Measurements from ENCODE around the gene ITPR3.
A peak's percentile ranks its signal among the peaks of the same experiment; 100 is the strongest.
"Not testable (repeated sequence)": the region's sequence is repeated elsewhere in the genome, so short reads cannot be mapped to it uniquely, and the experiment has no call there.

The ITPR3 gene

DNA sequence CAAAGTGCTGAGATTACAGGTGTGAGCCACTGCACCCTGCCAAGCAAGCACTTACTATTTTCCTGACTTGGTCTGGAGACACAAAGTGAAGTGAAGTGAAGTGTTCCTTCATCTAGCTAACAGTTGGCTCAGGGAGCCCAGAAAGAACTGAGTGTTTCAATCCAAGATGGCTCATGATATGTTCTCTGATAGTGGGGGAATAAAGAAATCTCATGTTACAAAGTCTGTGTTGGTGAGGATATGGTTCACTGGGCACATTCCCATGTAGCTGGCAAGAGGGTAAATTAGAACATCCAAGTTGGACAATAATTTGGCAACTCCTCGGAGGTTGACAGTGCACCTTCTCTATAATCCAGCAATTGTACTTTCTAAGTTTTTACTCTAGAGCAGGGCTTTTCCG lies 5.0 kb upstream of the ITPR3 start:
- DNase-seq = no peak

DNA sequence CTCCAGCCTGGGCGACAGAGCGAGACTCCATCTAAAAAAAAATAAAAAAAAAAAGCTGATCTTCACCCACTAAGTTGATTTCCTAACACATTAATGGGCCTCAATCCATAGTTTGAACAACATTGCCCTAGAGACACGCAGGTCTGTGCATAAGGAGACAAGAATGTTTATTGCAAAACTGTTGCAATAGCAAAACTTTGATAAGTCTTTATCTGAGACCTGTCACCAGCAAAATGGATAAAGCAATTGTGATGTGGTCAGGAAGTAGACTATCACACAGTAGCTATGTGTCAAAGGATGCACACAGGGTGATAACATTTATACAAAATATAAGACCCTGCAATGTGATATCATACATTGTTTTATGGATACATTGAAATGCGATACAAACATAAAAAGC lies 4.2 kb upstream of the ITPR3 start:
- DNase-seq = no peak

DNA sequence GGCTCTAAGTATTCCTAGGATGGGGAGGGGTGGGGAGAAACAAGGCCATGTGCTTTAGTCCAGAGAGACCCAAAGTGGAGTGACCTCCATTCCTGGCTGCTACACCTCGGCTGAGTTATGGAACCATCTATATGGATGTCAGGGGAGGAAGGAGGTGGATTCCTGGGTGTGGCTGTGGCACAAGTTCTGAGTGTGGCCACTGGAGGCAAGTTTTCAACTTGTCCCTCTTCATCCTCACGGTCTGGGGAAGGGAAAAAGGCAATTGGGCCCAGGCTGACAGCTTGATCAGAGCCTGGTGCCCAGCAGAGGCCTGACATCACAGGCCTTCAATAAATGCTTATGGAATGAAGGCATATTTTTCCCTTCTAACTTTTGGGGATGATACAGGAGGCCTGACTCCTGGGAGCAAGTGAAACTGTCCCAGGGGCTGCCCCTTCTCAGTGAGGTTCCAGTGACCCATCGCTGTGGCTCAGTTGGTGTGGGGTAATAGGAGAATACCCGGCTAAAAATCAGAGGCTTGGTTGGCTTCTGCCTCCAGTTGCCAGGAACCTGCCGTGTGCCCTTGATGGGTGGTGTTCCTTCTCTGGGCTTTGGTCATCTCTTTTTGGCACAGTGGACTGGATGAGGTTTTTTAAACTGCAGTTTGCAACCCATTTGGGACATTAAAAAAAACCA lies 1.8 kb upstream of the ITPR3 start:
- no peak for DNase-seq

DNA sequence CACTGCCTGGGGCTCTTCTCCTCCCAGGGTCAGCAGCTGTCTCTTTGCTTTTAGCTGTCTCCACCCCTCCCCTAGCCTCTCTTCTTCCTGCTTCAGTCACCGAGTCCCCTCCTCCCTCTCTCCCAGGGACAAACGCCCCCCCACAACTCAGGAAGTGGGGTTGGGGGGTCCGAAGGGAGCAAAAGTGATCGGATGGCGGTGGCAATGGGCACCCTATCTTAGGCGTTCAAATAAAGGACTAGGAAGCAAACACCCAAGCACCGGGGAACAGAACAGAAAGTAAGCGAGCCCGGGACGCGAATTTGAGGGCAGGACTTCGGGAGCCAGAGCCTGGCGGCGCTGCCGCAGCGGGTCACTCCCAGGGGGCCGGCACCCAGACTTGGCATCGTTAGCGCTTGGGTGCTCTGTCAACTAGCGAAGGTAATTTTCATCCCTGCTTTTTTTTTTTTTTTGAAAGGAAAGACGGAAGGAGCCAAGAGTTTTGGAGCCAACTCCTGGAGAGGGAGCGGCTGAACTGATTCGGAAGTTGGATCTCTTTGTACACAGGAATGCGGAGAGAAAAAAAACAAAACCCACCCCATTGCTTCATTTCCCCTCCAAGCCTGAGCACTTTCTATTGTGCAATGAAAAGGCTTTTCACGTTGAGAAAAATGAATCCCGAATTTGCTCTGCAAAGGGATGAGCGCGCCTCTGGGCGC lies 815 bp upstream of the ITPR3 start:
- DNase-seq = peak; percentile 73

DNA sequence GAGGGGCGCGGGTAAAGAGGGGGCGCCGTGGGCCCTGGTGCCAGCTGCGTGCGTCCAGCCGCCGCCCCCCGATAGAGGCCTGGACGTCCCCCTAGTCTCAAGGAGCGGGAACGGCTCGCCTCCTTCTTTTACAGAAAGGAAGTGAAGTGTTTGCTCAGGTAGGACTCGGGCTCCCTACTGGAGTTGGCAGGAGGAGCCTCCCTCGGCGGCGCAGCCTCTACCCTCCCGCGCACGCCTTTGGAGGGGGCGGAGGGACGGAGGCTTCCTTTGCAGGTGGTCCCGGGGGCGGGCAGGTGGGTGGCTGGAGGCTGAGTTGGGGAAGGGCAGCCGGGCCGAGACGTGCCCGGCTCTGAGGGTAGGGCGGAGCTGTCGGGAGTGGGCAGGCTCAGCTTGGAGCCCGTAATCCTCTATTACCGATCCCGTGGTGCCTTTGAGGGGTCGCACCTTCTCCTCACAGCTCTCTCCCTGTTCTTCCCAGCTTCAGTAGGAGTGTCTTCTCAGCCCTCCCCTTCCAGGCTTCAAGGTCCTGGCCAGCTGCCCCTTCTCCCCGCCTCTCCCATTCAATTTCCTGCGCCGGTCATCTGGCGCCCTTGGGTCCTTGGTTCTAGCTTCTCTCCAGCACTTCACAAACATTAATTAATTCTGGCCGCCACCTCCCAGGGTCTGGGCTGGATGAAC lies 728 bp downstream of the ITPR3 start:
- peak; percentile 63 for DNase-seq

DNA sequence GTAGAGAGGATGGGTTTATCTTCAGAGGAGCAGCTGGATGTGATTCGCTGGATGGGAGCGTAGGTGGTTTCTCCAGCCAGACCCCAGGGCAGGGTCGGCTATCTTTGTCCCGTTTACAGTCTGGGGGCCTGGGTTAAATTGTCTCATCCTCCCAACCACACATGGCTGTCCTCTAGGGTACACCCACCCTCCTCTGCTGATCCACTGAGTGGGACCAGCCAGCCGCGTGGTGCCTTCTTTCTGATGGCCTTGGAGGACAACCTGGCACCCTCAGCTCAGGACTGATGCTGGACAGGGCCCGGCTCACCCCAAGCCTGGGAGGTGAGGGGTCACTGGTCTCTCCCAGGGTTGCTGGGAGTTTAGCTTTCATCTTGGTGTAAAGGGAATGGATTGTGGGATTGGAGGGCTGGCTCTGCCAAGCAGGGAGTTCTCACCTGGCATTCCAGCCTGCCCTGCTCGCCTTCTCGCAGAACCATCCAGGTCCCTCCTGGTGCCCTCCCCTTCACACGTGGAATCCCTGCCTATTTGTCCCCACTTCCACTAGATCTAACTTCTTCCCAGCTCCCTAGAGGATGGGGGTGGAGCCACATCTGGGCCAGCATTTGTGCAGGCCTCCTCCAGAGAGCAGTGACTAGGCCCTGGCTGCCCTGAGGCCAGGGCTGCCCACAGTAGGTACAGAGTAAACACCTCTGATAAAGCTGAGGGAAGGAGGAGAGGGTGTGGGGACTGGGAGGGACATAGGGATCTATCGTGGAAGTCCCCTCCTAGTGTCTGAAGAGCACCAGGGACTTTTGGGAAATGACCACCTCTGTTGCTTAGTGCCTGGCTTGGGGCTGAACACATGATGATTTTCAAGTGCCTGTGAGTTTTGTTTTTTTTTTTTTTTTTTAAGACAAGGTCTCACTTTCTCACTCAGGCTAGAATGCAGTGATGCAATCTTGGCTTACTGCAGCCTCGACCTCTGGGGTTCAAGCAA lies 1.6 kb downstream of the ITPR3 start:
- no peak for DNase-seq

DNA sequence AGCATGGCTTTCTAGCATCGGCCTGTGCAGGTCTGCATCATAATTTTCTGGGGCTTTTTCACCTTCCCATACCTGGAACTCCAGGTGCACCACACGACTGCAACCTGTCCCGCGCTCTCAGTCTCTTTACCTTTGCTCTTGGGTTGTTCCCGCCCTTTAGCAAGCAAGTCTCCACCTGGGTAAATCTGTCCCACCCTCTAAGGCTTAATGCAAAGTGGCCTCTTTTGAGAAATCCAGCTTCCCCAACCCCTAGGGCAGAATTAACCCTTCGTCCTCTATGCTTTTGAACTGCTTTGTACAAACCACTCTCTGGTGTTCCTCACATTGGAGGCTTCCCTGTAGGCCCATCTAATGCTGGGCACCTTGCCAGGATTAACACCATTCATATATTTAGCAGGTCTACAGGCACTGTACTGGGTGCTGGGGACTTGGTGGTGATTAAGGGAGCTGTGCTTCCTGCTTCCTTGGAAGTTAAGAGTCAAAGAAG lies 2.8 kb downstream of the ITPR3 start:
- DNase-seq = no peak

DNA sequence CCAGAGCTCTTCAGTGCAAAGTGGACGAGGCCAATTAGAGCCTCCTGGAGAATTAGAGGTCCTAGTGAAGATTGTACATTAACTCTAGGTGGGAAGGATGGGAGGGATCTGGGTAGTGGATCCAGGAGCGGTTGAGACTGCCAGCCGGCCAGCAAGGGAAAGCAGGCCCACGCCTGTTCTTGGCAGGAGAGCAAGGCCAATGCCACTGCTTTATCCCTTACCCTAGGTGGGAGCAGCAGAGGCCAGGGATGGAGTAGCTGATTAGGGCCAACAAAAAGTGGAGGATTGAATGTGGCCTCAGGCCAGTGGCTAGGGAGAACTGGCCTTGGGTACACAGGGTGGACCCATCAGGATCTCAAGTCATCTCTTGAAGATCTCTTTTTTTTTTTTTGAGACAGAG lies 3.7 kb downstream of the ITPR3 start:
- no peak for DNase-seq

DNA sequence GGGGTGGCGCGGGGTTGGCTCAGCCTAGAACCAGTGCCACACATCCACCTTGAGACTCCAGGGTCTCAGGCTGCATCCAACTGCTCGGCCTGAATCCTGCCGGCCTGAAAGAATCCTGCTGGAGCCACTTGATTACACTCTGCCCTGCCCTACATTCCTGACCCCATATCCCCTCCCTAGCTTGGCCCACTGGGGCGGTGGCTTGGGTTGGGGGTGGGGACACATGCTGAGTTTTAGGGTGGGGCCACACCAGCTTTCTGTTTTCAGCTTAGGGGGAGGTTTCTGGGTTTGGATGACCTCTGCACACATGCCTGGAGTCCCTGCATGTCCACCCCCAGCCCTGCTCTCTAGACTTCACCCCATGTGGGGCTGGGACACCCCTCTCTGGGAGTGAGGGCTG lies 6.8 kb downstream of the ITPR3 start:
- DNase-seq = no peak

DNA sequence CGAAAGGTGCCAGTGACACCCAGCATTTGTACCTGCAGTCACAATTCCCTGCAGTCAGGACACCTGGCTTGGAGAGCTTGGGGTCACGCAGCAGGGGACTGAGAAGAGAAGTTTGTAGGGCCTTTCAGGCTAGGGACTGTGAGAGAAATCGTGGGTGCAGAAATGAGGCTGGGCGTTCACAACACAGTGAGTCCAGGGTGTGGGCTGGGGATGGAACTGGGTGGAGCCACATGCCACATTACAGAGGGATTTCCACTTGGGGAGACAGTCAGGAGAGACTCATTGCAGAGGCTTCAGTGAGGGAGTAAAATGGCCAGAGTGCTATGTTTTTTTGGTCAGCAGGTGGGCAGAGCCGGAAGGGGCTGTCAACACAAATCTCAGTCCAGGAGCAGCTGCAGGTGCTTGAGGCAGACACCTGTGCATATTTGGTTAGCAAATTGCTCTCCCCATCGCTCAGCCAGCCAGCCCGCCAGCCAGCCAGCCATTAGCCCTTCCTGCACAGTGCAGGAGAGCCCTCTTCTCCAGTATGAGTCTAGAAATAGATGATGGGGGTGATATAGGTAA lies 7.4 kb downstream of the ITPR3 start:
- DNase-seq = no peak

DNA sequence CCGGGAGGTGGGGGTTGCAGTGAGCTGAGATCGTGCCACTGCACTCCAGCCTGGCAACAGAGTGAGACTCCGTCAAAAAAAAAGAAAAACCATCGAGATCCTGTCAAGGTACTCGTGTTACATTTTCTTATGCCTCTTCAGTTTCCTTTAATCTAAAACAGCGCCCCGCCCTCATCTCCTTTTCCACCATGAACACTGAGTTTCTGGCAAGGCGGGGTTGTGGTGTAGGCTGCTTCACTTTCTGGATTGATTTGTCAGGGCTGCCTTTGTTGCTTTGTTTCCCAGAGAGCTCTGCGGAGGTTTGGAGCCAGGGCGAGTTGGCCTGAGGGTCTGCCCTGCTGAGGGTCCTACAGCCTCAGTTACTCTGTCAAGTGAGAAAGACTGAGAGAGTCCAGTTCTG lies 8.9 kb downstream of the ITPR3 start:
- no peak for DNase-seq

DNA sequence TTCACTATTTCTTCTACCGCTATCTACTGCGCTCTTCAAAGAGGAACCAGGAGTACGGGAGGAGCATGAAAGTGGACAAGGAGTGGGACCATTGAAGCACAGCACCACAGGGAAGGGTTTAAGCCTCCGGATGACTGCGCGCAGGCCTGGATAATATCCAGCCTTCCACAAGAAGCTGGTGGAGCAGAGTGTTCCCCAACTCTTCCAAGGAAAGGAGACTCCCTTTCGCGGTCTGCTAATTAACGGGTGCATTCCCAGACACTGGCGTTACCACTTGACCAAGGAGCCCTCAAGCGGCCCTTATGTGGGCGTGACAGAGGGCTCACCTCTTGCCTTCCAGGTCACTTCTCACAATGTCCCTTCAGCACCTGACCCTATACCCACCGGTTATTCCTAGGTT lies 10.4 kb downstream of the ITPR3 start:
- not testable (repeated sequence) for DNase-seq

DNA sequence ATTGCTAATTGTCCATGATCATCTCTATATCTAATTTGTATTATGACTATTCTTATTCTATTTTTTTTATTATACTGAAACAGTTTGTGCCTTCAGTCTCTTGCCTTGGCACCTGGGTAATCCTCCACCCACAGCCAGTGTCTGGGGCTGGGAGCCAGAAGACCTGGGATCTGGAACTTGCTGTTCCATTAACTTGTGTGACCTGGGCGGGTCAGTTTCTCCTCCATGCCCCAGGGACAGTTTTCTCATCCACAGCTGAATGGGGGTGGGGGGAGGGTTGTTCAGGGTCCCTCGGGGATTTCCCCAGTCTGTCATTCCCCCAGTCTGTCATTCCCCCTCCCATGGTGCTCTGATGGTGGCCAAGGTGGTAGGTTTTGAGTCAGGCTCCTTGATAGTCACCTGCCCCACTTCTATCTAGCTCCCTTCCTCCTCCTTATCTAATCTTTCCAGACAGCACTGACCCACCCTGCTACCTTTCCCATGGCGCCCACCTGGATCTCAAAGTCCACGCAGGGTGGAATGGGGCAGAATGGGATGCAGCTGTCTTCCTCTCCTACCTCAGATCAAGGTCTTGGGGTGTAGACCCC lies 10.9 kb downstream of the ITPR3 start:
- DNase-seq = no peak

DNA sequence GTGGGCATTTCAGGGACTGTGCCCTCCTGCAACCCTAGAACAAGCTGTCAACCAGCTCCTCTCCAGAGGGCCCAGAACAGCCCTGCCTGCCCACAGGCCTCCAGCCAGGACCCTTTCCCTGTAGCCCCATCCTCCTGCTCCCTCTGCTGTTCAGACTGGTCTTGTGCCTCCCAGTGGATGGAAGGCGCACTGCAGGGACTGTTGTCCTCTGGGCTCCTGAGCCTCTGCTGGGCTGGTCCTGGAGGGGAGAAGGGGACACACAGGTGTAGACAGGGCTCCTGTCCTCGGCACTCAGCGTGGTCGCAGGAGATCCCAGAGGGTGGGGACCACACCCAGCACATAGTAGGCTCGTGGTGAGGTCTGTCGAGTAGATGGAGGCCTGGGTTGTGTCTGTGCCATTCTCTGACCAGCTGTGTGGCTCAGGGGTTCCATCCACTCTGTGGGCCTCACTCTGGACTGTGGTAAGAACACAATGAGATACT lies 11.5 kb downstream of the ITPR3 start:
- DNase-seq = peak; percentile 69

DNA sequence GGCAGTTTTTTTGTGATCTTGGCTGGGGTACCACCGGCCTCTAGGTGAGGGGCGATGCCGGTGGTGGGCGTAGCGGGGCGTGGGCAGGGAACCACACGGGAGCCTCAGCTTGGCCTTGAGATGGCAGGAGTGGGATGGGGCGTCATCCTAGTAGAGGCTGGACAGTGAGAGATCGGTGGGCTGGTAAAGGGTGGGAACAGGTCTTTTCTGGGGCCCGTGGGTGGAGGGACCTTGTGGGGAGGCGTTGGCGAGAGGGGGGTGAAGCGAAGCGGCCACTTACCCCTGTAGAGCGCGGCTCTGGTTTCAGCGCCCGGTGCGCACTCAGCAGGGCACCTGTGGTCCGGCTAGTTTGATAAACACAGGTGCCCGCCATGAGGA lies 12.0 kb downstream of the ITPR3 start:
- no peak for DNase-seq

DNA sequence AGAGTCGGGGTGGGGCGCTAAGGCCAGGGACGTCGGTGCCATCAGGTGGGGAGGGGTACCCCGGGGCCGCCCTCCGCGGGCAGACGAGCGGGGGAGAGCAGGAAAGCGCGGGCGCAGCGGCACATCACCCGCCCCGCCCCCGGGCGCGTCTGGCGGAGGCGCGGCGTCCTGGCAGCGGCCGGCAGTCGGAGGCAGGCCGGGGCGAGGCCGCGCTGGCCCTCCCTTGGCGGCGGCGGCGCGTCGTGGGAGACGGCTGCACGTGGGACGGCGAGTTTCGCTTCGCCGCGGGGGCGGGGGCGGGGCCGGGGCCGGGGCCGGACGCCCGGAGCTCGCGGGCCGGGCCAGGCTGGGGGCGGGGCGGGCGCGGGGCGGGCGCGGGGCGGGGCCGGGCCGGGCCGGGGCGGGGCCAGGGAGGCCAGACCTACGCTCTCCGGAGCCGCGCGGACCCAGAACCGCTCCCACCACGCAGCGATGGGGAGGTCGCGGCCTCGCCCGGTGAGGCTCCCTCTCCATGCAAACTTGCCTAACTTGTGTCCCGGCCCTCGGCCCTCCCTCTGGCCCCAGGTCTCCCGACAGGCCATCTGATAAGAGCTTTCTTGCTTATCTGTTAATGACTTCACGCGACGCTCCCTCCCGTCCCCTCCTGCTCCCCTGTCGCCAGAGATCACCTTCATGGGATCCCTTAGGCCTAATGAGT lies 12.5 kb downstream of the ITPR3 start:
- DNase-seq = peak; percentile 65

DNA sequence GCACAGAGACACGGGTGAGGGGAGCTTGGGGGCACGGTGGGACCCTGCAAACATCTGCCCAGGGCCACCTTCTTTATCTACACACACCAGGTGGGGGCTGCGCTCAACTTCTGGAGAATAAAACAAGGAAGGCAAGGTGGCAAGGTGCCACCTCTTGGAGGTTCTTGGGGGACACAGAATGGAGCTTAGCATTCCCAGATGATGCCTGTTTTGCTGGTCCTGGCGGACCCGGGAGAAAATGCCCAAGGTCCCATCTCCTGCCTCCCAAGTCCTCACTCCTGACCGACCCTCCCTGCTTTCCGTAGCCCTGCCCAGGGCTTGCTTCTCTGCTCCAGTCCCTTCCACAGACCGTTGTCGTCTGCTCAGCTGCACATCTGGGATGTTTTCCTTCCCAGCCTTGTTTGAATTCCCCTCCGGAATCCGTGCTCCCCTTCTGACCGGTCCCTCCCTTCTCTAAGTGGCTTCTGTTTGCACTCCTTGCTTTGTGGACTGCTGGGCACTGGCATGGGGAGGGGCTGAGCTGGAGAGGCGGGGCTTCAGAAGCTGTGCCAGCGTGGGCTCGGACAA lies 13.1 kb downstream of the ITPR3 start:
- peak; percentile 57 for DNase-seq

DNA sequence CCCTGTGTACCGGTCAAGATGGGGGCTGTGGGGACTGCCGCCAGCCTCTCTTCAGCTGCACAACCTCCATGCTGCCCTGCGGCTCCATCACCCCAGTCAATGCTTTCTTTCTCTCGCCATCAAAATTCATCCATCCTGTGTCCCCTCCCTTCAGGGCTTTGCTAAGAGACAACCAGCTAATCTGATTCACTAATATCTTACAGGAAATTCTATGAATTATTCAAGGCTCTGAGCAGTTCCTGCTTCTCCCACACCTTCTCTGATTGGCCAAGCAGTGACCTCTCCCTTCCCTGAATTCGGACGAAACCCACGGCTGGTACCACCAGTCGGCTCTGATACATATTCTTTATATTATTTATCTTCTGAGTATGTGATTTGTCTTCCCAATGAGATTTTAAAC lies 13.8 kb downstream of the ITPR3 start:
- DNase-seq = no peak

DNA sequence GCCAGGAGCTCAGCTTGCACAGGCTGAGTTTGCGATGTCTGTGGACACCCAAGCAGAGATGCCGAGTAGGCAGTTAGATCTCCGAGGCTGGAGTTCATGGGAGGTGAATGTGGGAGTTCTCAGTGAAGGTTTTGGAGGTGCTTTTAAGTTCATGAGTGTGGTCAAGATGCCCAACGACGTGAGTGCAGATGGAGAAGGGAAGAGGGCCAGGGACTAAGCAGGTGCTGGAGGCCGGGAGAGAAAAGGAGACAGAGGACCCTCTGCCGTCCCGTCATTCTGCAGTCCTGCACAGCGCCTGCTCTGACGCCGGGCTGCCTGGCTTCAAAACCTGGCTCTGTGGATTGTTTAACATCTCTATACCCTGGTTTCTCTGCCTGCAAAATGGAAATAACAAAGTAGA lies 15.5 kb downstream of the ITPR3 start:
- DNase-seq = no peak

DNA sequence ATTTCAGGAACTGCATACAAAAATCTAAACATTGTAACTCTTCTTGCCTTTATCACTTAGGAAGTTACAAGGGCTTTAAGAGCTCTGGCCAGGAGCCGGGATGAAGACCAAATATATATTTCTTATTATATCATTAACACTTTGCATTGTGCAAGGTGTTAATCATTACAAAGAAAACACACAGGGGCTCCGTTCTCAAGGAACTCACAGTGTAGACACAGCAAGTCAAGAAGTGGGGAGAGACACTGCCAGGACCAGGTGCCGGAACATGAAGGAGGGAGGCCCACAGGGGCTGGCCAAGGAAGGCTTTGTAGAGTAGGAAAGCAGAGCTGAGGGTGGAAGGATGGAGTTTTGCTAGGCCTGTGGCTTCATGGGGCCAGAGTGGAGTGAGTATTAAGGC lies 17.4 kb downstream of the ITPR3 start:
- no peak for DNase-seq

DNA sequence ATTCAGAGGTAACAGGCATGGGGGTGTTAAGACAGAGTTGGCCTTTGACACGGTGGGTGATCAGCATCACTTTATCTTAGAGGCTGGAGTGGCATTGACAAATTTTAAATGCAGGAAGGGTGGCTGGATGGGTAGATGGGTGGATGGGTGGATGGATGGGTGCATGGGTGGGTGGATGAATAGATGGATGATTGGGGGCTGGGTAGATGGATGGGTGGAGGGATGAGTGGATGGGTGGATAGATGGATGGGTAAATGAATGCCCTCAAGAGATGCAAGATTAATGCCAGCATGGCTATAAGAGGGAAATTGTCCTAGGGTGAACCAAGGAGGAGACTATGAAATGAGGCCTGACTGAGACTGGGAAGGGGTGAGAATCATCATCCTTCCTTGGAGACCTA lies 18.4 kb downstream of the ITPR3 start:
- DNase-seq = no peak
